IMR-90 (cell line): ENCODE data around the gene SLC37A4. TPM values are rescaled to one million over a fixed set of nuclear protein-coding genes. Genes with fewer than 3 reads are reported as not detected.

Experiments
- CHD1 ChIP-seq: IDR thresholded peaks from 2 replicates; pipeline ENCODE4 v1.6.1; 2012; ENCODE audit warnings: low read depth, low read length, improper control_type of control experiment
- RFX5 ChIP-seq: IDR thresholded peaks from 2 replicates; pipeline ENCODE4 v1.8.0; 2012; ENCODE audit warnings: low read depth, mild to moderate bottlenecking, low read length, moderate library complexity
- microRNA-seq, 2 experiments: library from miRNA; stranded (forward) in 1 of 2; unstranded in 1 of 2; fragments of 10-50 nt in 1 of 2; fragments of <30 nt in 1 of 2; gene quantifications in 1 of 2; microRNA quantifications in 1 of 2; one replicate each; pipeline versions ENCODE3 to v1.1.0; 2013 to 2020; ENCODE audit not compliant: insufficient read depth in 1 of 2, insufficient read length in 1 of 2, unreplicated experiment in 1 of 2
- polyA plus RNA-seq, 3 experiments: library from polyadenylated mRNA; depleted of rRNA; stranded (reverse); fragments of >200 nt; gene quantifications; 2 replicates each; pipeline ENCODE4 v1.2.3, GENCODE V29; 2012; ENCODE audit warnings: low replicate concordance in 1 of 3
- small RNA-seq, 5 experiments: library from RNA; depleted of rRNA; stranded (forward); fragments of <200 nt; gene quantifications; one replicate each; pipeline ENCODE3, GENCODE V24; 2012
- total RNA-seq: library from RNA; depleted of rRNA; stranded (reverse); fragments of >200 nt; gene quantifications from 2 replicates; pipeline ENCODE4 v1.2.3, GENCODE V29; 2012; rRNA removed

The SLC37A4 gene
- total and polyA plus RNA-seq, 2 of the 4 experiments (the other 2 are of a cell fraction): 7.5 to 14.3 TPM

DNA sequence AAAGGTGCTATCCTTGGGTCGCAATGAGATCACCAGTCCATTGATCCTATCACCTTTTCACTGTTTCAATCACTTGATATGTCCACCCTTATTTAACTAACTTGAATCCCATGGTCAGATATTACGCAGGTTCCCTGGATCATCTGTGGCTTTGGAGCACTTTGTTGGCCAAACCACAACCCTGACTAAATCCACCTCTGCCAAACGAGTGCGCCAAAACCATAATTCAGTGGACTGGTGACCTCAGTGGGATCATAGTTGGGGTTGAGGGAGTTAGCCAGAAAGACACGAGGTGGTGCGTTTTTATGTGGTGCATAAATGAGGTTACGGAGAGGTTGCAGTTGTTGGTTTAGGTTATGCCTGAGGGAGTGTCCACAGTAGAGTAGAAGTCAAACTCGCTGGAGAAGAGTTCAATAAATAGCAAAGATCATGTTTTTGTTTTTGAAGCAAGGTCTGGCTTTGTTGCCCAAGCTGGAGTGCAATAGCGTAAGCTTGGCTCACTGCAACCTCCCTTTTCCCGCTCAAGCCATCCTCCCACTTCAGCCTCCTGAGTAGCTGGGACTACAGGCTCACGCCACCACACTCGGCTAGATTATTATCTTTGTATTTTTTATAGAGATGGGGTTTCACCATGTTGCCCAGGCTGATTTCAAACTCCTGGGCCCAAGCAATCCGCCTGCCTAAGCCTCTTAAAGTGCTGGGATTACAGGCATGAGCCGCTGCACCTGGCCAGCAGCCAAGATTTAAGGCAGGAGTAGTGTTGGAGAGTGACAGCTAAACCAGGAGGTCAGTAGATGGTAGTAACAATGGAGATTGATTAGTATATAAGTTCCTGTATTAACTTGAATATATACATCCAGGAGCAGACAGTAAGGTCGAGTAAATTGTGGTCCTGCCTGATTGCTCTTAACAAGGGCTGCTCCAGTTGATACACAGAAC is 54.6 kb downstream of the SLC37A4 start (continued):
- no peak for TF ChIP-seq RFX5
- no peak for TF ChIP-seq CHD1

Small RNA genes within 50 kb of the gene (microRNA-seq; reads per million reads assigned to microRNA genes)
- not detected for gene AP003392.2 (ENCODE audit: insufficient read depth, insufficient read length)
- gene MIR3656 (ENCODE audit: unreplicated experiment): not detected
- gene RF00017 (ENCODE audit: insufficient read depth, insufficient read length): not detected
- gene RF00019 (ENCODE audit: insufficient read depth, insufficient read length): not detected

Small RNA genes within 50 kb of the gene (small RNA-seq; reads per million reads assigned to genes)
- gene AP003392.2 (0 reads per million in 5 experiments), gene RF00017 (0 reads per million in 5 experiments), gene RF00019 (0 reads per million in 5 experiments)

Other genes with a start within 250 kb of the SLC37A4 start
- 197 and 225 TPM in 2 replicates for gene DDX6, start 239.7 kb downstream of the SLC37A4 start, total RNA-seq
- gene DDX6, start 239.7 kb downstream of the SLC37A4 start, polyA plus RNA-seq (2012; rRNA removed): 14.7 and 19.2 TPM in 2 replicates
- gene CXCR5, start 147.0 kb downstream of the SLC37A4 start, total RNA-seq: not detected in 2 replicates
- gene CXCR5, start 147.0 kb downstream of the SLC37A4 start, polyA plus RNA-seq (2012; rRNA removed): not detected in 2 replicates
- 1.7 and 2.3 TPM in 2 replicates for gene BCL9L, start 105.0 kb downstream of the SLC37A4 start, total RNA-seq
- gene BCL9L, start 105.0 kb downstream of the SLC37A4 start, polyA plus RNA-seq (2012; rRNA removed): 17.0 and 21.5 TPM in 2 replicates
- not detected in 2 replicates for gene UPK2, start 74.6 kb downstream of the SLC37A4 start, total RNA-seq
- gene UPK2, start 74.6 kb downstream of the SLC37A4 start, polyA plus RNA-seq (2012; rRNA removed): 0.26 and 0.39 TPM in 2 replicates
- gene FOXR1, start 59.1 kb downstream of the SLC37A4 start, total RNA-seq: not detected in 2 replicates
- not detected in 2 replicates for gene FOXR1, start 59.1 kb downstream of the SLC37A4 start, polyA plus RNA-seq (2012; rRNA removed)
- gene CENATAC, start 32.7 kb downstream of the SLC37A4 start, total RNA-seq: 13.1 and 15.3 TPM in 2 replicates
- 15.0 and 16.7 TPM in 2 replicates for gene CENATAC, start 32.7 kb downstream of the SLC37A4 start, polyA plus RNA-seq (2012; rRNA removed)
- 727 and 842 TPM in 2 replicates for gene RPS25, start 12.5 kb downstream of the SLC37A4 start, total RNA-seq
- 905 and 1,237 TPM in 2 replicates for gene RPS25, start 12.5 kb downstream of the SLC37A4 start, polyA plus RNA-seq (2012; rRNA removed)
- gene TRAPPC4, start 12.1 kb downstream of the SLC37A4 start, total RNA-seq: 102 and 151 TPM in 2 replicates
- gene TRAPPC4, start 12.1 kb downstream of the SLC37A4 start, polyA plus RNA-seq (2012; rRNA removed): 162 and 253 TPM in 2 replicates
- 152 and 181 TPM in 2 replicates for gene HYOU1, start 26.3 kb upstream of the SLC37A4 start, total RNA-seq
- gene HYOU1, start 26.3 kb upstream of the SLC37A4 start, polyA plus RNA-seq (2012; rRNA removed): 117 and 120 TPM in 2 replicates
- 22.2 and 30.5 TPM in 2 replicates for gene VPS11, start 36.9 kb upstream of the SLC37A4 start, total RNA-seq
- 19.7 and 20.7 TPM in 2 replicates for gene VPS11, start 36.9 kb upstream of the SLC37A4 start, polyA plus RNA-seq (2012; rRNA removed)
- gene HMBS, start 54.0 kb upstream of the SLC37A4 start, total RNA-seq: 13.9 and 17.9 TPM in 2 replicates
- gene HMBS, start 54.0 kb upstream of the SLC37A4 start, polyA plus RNA-seq (2012; rRNA removed): 55.3 and 59.5 TPM in 2 replicates
- gene DPAGT1, start 71.0 kb upstream of the SLC37A4 start, total RNA-seq: 13.6 and 15.2 TPM in 2 replicates
- 51.2 and 53.4 TPM in 2 replicates for gene DPAGT1, start 71.0 kb upstream of the SLC37A4 start, polyA plus RNA-seq (2012; rRNA removed)
- gene C2CD2L, start 76.5 kb upstream of the SLC37A4 start, total RNA-seq: 2.2 TPM in 2 replicates
- 8.7 and 9.5 TPM in 2 replicates for gene C2CD2L, start 76.5 kb upstream of the SLC37A4 start, polyA plus RNA-seq (2012; rRNA removed)
- 8.1 and 9.1 TPM in 2 replicates for gene HINFP, start 90.7 kb upstream of the SLC37A4 start, total RNA-seq
- gene HINFP, start 90.7 kb upstream of the SLC37A4 start, polyA plus RNA-seq (2012; rRNA removed): 12.8 and 15.3 TPM in 2 replicates
- under 0.01 TPM in 2 replicates for gene ABCG4, start 118.2 kb upstream of the SLC37A4 start, total RNA-seq
- gene ABCG4, start 118.2 kb upstream of the SLC37A4 start, polyA plus RNA-seq (2012; rRNA removed): 0.20 and 0.26 TPM in 2 replicates
- 3.0 and 3.3 TPM in 2 replicates for gene NLRX1, start 137.8 kb upstream of the SLC37A4 start, total RNA-seq
- gene NLRX1, start 137.8 kb upstream of the SLC37A4 start, polyA plus RNA-seq (2012; rRNA removed): 4.9 and 5.5 TPM in 2 replicates
- not detected in 2 replicates for gene NHERF4, start 154.6 kb upstream of the SLC37A4 start, total RNA-seq
- not detected in 2 replicates for gene NHERF4, start 154.6 kb upstream of the SLC37A4 start, polyA plus RNA-seq (2012; rRNA removed)
- gene CBL, start 175.5 kb upstream of the SLC37A4 start, total RNA-seq: 6.1 and 7.2 TPM in 2 replicates
- 11.8 TPM in 2 replicates for gene CBL, start 175.5 kb upstream of the SLC37A4 start, polyA plus RNA-seq (2012; rRNA removed)